OCI-LY1 (cell line): ENCODE results near the gene NT5DC2.

ENCODE experiments used
- EZH2 ChIP-seq: fragments of 200-600 bp; sonication (generic), shearing (Covaris generic); IDR thresholded peaks from 2 replicates; pipeline ENCODE4 v1.8.0; 2017; ENCODE audit warnings: borderline replicate concordance, mixed run types, mild to moderate bottlenecking, antibody characterized with exemption, low read length, moderate library complexity, mixed read lengths
- TF ChIP-seq, protein P1 (sequence below): fragments of 200-600 bp; sonication (generic), shearing (Covaris generic); IDR thresholded peaks from 2 replicates; pipeline ENCODE4 v1.5.1; 2017; ENCODE audit warnings: mild to moderate bottlenecking, antibody characterized with exemption, low read length, moderate library complexity, mixed read lengths

DNA sequence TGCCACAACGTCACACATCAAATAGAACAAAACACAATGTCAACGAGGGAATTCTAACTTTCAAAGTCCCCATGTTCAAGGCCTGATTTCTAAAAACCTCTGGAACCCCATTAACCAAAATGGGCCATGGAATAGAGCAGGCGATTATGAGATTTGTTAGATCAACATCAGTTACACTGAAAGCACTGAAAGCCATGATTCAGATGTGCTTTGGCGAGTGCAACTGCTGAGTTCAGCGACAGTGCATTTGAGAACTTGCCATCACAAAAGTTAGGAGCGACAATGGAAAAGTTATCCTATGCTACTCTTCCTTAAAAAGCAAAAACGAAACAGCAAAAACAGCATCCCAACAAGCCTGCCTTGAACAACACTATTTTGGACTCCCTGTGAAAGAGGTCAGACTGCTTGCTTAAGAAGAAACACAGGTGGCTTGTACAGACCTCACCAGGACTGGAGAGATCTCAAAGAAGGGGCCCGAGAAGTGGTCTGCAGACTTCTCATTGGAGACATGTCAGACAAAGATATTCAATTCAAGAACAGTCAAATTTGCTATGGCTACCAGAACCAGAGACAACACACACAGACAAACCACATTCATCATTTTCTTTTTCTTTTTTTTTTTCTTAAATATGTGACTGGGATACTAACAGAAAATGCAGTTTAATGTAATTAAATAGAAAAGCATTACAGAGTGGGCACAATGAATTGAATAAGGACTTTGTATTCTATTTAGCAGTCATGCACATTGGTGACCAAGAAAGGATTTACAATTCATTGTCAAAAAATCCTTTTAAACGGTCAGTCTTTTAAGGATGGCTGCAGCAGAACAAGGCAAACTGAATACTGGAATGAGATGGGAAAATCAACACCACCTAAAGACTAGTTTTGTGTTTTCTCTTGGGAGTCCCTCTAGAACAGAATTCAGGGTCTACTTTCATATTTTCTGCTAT, 23.6 kb upstream of the NT5DC2 start:
- TF ChIP-seq, protein P1, sequence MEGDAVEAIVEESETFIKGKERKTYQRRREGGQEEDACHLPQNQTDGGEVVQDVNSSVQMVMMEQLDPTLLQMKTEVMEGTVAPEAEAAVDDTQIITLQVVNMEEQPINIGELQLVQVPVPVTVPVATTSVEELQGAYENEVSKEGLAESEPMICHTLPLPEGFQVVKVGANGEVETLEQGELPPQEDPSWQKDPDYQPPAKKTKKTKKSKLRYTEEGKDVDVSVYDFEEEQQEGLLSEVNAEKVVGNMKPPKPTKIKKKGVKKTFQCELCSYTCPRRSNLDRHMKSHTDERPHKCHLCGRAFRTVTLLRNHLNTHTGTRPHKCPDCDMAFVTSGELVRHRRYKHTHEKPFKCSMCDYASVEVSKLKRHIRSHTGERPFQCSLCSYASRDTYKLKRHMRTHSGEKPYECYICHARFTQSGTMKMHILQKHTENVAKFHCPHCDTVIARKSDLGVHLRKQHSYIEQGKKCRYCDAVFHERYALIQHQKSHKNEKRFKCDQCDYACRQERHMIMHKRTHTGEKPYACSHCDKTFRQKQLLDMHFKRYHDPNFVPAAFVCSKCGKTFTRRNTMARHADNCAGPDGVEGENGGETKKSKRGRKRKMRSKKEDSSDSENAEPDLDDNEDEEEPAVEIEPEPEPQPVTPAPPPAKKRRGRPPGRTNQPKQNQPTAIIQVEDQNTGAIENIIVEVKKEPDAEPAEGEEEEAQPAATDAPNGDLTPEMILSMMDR: no peak
- TF ChIP-seq EZH2: no peak
